Measurements from ENCODE around the gene ACD. TPM values are rescaled to one million over a fixed set of nuclear protein-coding genes. Genes with fewer than 3 reads are reported as not detected.

ACD gene
- total and polyA plus RNA-seq, 9 of the 15 experiments (the other 6 are each of a cell fraction or from before 2014, with no cell fraction given) = 4.2 to 47.4 (median 19.2) TPM

- TF ChIP-seq CEBPG (CRISPR knock-in tag; IDR thresholded peaks at IDR 0.05) = peak; percentile 98
- peak; percentile 98 to 99 for TF ChIP-seq CEBPG (tag; conservative IDR thresholded peaks at IDR 0.05 in 1 of 2, IDR thresholded peaks at IDR 0.05 in 1 of 2)
- TF ChIP-seq RFX1 (IDR thresholded peaks at IDR 0.05) = peak; percentile 92
- peak; percentile 74 for TF ChIP-seq HDAC2 (IDR thresholded peaks at IDR 0.05)
- no peak for TF ChIP-seq TAF1 (IDR thresholded peaks at IDR 0.05; ENCODE audit: control insufficient read depth, extremely low read depth, insufficient read depth, low read length, severe bottlenecking)
- TF ChIP-seq CTCF (IDR thresholded peaks at IDR 0.05 in 2 of 3, conservative IDR thresholded peaks at IDR 0.05 in 1 of 3; ENCODE audit: insufficient read depth in 2 of 3, low read depth in 1 of 3, low read length in 3 of 3) = 0 out of 6 replicates have a peak, but pooled peaks of 1 of the 3 experiments have one; percentile 3
- TF ChIP-seq ZBTB7A (IDR thresholded peaks at IDR 0.05; ENCODE audit: borderline replicate concordance, control insufficient read depth, low read depth, low read length) = 0 out of 2 replicates have a peak, but pooled peaks have one; percentile 17
- peak; percentile 49 for TF ChIP-seq NFYB (IDR thresholded peaks at IDR 0.05; ENCODE audit: extremely low read depth, insufficient read length)
- peak; percentile 71 for TF ChIP-seq KHSRP (IDR thresholded peaks at IDR 0.05)
- peak; percentile 22; the same call in 1 of the 2 replicates for TF ChIP-seq XRCC5 (IDR thresholded peaks at IDR 0.05; ENCODE audit: low read depth, low read length)
- 0 out of 2 replicates have a peak, but pooled peaks have one; percentile 67 for TF ChIP-seq LCOR (CRISPR knock-in tag; IDR thresholded peaks at IDR 0.05)
- peak; percentile 66; the same call in 1 of the 2 replicates for TF ChIP-seq SREBF2 (CRISPR knock-in tag; IDR thresholded peaks at IDR 0.05)
- 0 out of 2 replicates have a peak, but pooled peaks have one; percentile 9 for TF ChIP-seq ESRRA (IDR thresholded peaks at IDR 0.05; ENCODE audit: borderline replicate concordance, low read depth)
- TF ChIP-seq PRDM10 (IDR thresholded peaks at IDR 0.05; ENCODE audit: partially characterized antibody) = peak; percentile 96
- TF ChIP-seq CCNT2 (IDR thresholded peaks at IDR 0.05; ENCODE audit: borderline replicate concordance, extremely low read depth, insufficient read length, low read depth, low read length) = peak; percentile 50
- no peak for TF ChIP-seq ZSCAN32 (CRISPR knock-in tag; IDR thresholded peaks at IDR 0.05)
- TF ChIP-seq CTBP1 (IDR thresholded peaks at IDR 0.05; ENCODE audit: borderline replicate concordance) = peak; percentile 89
- TF ChIP-seq ETV1 (tag; conservative IDR thresholded peaks at IDR 0.05; ENCODE audit: low read depth) = 0 out of 2 replicates have a peak, but pooled peaks have one; percentile 23
- no peak for TF ChIP-seq MTA2 (IDR thresholded peaks at IDR 0.05; ENCODE audit: low read depth)
- TF ChIP-seq ELK3 (CRISPR knock-in tag; IDR thresholded peaks at IDR 0.05) = no peak
- peak in 1 of 2 experiments; percentile 82; a peak in 2 of 4 replicates for TF ChIP-seq SIN3A (IDR thresholded peaks at IDR 0.05; ENCODE audit: borderline replicate concordance in 2 of 2, control insufficient read depth in 1 of 2, low read depth in 2 of 2, low read length in 2 of 2)
- peak; percentile 98 for TF ChIP-seq CEBPB (tag; IDR thresholded peaks at IDR 0.05)
- TF ChIP-seq POLR2A (conservative IDR thresholded peaks at IDR 0.05) = 0 out of 2 replicates have a peak, but pooled peaks have one; percentile 31
These were observed 536 bp upstream of the ACD start, which contains the start of gene PARD6A (continued) for GRCh38 chr16:67660564-67661028.

Data from K562 (cell line).